HG03354 (cell line): ENCODE results near the gene FAM200A.
A peak's percentile ranks its signal among the peaks of the same experiment; 100 is the strongest.
"Not testable (repeated sequence)": the region's sequence is repeated elsewhere in the genome, so short reads cannot be mapped to it uniquely, and the experiment has no call there.

Source experiments
- ATAC-seq: cut with Tn5 transposase; IDR thresholded peaks from one replicate; pipeline ENCODE4 v1.9.1; 2021; ENCODE audit warnings: mild to moderate bottlenecking; ENCODE audit not compliant: unreplicated experiment, poor library complexity, severe bottlenecking

Gene FAM200A

DNA sequence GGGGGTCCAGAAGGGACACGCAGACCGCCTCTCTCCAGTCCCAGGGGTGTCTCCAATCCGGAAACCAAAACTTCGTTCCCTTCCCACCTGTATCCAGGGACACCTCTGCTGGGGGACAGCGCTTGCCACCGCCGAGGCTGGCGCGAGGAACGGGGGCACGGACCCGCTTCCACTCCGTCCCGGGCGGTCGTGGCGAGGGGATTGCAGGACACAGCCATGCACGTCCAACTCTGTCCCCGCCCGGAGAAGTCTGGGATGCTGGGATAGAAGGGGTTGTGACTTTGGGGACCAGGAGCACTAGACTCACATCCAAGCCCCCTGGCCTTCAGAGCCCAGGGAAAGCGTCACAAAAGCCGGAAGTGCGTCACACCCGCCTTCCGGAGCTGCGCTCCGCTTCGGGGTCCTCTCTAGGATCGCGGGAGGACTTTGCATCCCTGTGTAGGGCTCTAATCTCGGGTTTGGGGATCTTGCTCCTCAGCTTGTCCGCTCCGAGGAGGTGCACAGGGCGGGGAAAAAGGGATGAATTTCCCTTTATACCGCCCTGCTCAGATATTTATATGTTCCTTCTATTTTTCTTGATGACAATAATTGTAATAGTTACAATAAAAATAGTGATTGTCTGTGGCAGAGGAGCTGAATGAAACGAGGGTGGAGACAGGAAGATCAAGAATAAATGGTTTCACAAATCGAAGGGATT is at the start of gene FAM200A:
Gene FAM200A (minus strand): TSS at position 348 of the 697 bp plus-strand sequence. CDS start 3,707 bp downstream, outside the sequence.
- peak; percentile 99 for ATAC-seq

DNA sequence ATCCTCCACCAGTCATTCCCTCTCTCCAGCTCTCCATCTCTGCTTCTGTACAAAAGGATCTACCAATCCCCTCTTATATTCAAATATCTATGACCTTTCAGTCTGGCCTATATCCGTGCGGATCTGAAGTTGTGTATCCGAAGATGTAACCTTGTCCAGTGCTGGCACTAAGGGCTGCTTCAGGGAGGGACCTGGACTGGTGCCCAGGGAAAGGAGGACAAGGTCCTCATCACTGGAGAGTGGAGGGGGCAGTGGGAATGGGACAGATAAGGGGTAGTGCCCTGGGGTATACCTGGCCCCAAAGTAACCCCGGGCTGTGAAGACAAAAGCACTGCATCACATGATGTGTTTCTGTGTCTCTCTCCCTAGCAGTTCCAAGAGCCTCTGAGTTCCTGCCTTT is 47.9 kb upstream of the FAM200A start:
- no peak for ATAC-seq

DNA sequence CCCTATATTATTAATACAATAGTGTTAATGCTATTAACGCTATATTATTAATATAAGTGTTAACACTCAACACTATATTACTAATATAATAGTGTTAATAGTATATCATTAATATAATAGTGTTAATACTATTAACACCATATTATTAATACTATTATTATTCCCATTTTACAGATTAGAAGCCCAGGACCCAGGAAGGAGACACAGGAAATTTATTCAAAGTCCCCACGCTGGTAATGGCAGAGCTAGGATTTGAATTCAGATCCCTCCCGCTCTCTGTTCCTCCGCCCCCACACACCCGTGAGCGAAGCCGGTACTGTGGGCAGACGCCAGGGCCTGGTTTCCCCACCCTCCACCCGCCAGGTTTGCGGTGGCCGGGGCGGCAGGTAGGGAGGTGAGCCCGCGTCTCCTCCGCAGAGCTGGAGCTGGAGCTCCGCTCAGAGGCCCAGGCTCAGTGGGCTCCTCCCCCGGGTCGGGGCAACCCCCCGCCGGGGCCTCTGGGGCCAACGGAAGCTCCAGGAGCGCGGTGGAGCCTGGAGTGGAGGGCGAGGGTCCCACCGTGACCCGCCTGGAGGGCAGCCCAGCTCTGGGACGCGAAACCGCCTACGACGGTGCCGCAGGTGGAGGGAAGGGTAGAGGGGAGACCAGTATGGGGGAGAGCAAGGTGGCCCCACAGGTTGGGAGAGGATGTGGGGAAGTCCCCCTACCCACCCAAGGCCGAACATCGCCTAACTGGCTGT is 46.0 kb upstream of the FAM200A start, which contains the start of gene TMEM225B:
Gene TMEM225B (plus strand): TSS at position 506 of the 740 bp plus-strand sequence. CDS start 6,122 bp downstream, outside the sequence.
- ATAC-seq: no peak

DNA sequence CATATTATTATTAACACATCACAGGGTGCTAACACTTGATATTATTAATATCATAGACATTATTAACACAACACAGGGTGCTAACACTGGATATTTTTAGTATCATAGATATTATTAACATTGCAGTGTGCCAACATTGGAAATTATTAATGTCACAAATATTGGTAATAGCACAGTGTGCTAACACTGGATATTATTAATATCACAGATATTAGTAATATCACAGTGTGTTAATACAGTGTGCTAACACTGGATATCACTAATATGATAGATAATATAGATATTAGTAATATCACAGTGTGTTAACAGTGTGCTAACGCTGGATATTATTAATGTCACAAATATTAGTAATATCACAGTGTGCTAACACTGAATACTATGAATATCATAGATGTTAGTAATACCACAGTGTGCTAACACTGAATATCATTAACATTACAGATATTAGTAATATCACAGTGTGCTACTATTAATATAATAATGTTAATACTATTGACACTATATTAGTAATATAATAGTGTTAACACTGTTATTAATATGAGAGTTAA is 44.6 kb upstream of the FAM200A start:
- no peak for ATAC-seq

DNA sequence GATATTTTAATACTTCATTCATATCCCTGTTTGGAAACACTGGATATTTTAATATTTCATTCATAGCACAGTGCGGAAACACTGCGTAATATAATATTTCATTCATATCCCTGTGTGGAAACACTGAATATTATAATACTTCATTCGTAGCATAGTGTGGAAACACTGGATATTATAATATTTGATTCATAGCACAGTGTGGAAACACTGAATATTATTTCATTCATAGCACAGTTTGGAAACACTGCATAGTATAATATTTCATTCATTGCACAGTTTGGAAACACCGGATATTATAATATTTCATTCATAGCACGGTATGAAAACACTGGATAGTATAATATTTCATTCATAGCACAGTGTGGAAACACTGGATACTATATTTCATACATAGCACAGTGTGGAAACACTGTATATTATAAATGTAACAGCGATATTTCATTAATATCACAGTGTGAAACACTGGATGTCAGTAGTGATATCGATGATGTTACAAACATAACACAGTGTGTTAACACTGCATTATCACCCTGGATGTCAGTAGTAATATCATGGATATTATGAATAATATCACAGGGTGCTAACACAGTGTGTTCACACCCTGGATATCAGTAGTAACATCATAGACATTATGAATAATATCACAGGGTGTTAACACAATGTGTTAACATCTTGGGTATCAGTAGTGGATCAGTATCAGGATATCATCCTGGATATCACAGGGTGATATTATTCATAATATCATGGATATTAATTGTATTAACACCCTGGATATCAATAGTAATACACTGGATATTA is 43.2 kb upstream of the FAM200A start:
- no peak for ATAC-seq

DNA sequence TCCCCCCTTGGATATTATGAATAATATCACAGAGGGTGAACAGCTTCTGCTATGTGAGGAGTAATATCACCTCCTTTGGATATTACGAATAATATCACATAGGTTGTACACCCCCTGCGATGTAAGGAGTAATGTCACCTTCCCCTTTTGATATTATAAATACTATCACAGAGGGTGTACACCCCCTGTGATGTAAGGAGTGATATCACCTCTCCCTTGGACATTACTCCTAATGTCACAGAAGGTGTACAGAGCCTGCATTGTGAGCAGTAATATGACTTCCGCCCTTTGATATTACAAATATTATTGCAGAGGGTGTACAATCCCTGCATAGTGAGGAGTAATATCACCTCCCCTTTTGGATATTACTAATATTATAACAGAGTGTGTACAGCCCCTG is 37.0 kb upstream of the FAM200A start:
- no peak for ATAC-seq

DNA sequence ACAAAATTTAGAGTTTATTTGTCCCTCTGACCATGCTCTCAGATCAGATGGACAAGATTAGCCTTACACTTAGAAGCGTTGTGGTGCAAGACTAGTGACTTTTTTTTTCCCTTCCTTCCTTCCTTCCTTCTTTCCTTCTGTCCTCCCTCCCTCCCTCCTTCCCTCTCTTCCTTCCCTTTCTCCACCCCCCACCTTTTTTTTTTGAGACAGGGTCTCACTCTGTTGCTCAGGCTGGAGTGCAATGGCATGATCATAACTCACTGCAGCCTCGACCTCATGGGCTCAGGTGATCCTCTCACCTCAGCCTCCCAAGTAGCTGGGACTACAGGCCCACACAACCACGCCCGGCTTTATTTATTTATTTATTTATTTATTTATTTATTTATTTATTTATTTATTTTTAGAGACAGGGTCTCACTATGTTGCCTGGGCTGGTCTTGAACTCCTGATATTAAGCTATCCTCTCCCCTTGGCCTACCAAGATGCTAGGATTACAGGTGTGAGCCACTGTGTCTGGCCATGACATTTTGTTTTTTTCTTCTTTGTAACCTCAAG is 28.9 kb upstream of the FAM200A start:
- not testable (repeated sequence) for ATAC-seq

DNA sequence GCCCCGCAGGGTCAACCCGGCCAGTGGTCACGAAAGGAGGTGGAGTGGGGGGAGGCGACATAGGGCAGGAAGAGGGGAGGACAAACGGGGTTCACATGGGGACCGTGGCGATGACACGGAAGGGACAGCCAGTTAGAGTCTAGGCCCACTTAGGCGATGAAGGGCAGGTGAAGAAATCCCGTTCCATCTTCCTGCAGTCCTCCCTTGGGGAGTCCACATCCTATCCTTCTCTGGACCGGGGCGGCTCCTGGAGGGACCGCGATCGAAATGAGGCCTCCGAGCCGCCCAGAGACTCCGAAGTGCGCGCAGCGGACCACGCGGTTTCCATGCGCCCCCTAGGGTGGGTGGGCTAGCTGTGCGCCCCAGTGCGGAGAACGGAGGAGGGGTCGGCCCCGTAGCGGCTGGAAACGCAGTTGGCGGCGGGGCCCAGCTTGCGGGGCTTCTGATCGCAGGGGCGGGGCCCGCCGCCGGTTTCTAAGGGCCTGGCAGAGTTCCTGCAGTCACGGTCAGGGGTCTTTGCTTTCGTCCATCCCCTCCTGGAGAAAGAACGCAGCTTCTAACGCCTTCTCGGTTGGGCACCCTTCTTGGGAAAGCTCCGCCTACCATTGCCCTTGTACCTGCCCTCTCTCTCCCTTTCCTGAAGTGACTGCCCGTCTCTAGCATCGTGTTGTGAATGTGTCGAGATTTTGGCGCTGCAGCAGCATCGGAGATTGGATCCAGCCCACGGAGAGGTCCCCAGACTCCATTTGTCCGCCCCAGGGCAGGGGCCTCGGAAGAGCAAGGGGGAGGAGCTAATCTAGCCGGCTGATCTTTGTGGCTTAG is 28.3 kb upstream of the FAM200A start:
- no peak for ATAC-seq

DNA sequence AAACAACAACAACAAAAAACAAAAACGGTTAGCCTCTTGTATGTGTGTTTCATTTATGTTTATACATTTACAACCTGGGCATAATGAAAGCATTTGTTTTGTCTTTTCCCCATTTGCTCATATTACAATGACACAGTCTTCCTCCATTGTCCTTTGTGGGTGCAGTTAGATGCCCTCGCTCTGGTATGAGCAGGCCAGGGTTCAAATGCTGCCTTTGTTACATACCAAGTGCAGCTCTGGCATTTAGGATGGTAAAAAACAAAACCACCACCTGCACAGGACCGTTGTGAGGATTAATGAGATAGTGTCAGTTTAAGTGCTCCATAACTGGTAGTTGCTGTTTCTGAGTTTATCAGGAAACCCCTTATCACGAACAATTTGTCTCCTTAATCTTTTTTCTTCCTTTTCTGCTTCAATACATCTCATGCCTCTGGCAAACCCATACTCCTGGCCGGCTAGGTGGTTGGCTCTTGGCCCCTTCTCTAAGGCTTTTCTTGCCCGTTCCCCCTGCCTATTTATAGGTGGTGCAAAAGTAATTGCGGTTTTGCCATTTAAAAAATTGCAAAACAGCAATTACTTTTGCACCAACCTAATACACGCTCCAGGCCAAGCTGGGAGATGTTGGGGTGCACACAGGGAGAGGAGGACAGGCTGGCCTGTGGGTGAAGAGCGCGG is 27.5 kb upstream of the FAM200A start:
- no peak for ATAC-seq

DNA sequence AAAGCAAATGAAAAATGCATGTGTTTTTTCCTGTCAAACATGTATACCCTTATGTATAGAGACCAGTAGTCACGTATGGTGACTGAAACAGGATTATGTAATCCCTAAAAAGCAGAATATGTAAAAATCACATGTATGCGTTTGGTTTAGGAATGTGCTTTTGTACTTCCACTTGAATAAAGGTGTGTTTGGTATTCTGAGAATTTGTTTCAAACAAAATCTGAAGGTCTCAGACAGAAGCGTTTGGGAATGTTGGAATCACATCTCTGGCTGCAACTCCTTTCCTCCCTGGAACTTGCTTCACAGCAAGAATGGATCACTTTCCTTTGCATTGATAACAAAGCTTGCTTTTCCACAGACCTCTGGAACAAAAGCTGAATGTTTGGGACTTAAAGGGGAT is 24.3 kb upstream of the FAM200A start:
- no peak for ATAC-seq

DNA sequence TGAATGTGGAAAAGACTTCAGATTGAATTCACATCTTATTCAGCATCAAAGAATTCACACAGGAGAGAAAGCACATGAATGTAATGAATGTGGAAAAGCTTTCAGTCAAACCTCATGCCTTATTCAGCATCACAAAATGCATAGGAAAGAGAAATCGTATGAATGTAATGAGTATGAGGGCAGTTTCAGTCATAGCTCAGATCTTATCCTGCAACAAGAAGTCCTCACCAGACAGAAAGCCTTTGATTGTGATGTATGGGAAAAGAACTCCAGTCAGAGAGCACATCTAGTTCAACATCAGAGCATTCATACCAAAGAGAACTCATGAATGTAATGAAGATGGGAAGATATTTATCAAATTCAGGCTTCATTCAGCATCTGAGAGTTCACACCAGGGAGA is 21.3 kb upstream of the FAM200A start:
- no peak for ATAC-seq

DNA sequence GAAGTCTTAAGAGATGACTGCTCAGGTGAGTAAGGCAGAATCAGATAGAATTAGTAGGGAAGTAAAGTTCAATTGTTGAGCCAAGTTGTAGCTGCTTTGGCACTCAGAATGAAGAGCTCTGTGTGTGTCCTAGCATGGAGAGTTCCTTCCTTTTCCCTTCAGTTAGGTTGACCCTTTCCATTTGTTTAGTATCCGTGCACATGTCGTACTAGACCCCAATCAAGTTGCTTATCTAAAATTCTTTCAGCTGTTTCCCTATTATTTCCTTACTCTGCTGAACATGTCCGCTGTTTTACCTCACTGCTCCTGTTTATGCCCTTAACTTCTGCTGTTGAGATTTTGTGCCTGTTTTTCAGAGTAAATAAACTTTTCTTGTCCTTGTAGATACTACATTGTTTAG is 19.9 kb upstream of the FAM200A start:
- ATAC-seq: no peak

DNA sequence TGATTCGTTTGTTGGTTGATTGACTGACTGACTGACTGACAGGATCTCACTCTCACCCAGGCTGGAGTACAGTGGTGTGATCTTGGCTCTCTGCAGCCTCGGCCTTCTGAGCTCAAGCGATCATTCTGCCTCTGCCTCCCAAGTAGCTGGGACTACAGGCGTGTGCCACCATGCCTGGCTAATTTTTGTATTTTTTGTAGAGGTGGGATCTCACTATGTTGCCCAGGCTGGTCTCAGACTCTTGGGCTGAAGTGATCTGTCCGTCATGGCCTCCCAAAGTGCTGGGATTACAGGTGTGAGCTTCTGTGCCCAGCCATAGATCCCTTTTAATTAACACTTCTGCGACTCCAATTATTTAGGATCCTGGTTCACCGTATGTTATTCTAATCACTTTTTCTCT is 16.9 kb upstream of the FAM200A start:
- ATAC-seq: not testable (repeated sequence)

DNA sequence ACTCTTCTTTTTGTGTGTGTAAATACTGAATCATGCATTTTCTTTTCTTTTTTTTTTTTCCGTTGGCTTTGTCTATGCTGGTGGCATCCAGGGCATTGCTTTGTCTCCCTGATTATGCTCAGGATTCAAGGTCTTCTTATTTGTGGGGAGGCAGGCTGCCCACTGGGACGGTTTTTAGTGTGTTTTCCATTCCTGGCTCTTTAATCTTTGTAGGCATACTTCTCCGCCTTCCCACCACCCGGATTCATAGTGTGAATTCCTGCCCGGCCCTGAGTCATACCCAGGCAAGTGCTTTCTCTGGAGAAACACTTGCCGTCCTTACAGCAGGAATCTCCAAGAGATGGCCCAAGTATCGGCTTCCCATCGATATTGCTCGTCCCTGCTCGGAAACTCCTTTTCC is 11.7 kb upstream of the FAM200A start:
- no peak for ATAC-seq

DNA sequence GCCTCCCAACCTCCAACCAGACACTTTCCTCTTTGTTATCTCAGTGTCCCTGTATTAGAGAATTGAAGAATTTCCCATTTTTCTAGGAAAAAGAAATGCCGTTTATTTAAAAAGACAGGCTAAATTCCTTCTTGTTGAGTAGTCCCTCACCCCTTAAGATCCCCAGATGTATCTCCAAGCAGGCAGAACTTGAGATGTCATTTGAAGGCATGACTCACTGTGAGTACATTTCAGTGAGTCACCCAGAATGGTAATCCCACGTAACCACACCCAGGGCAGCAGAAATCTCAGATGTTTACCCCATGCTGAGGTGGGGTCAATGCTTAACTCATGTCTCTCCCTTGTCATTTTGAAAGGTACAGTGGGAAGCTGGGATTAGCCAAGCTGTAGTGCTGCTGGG is 10.9 kb upstream of the FAM200A start:
- no peak for ATAC-seq

DNA sequence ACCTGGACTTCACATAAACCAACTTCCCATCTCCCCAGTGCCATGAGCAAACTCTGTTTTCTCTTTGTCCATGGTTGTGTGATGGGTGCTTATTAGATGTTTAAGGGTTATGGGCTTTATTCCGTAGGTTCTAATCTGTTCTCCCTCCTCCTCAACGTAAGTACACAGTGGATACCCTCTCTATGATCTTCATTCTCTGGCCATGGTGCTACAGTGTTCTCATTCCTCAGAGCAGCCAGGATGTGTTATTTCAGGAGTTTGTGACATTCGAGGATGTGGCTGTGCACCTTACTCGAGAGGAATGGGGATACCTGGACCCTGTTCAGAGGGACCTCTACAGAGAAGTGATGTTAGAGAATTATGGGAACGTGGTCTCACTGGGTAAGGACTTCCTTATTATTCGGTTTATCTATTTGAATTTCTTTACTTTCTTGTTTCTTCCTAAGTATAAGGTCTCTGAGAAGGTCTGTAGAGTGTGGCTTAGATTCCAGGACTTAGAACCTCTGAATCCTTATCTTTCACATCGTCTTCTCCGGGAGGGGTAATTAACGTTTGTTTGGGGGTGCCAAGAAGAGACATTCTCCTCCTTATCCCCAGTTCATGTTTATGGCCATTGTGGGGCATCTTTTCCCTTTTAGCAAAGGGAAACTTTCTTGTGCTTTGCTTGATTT is 10.3 kb upstream of the FAM200A start:
- no peak for ATAC-seq

DNA sequence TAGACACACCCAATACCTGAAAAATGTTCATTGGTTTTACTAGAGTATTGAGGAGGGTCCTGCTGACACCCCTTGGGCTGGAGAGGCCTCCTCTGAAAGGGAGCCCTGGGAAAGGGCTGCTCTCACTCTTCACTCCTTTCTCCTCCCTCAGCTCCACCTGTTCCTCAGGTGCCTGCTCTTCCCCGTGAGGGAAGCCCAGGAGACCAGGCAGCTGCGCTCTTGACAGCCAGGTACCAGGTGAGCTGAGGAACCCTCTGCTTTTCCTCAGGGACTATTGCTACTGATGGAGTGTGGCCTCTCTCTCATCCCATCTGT is 9.8 kb upstream of the FAM200A start:
- no peak for ATAC-seq
